Activated T-helper 17 cell treated with anti-CD3 and anti-CD28 coated beads, Interleukin-2, amount 50 U/mL, for 72 hours (primary cell): Measurements from ENCODE around the gene LCE6A. TPM values are rescaled to one million over a fixed set of nuclear protein-coding genes. Genes with fewer than 3 reads are reported as not detected.
A peak's percentile ranks its signal among the peaks of the same experiment; 100 is the strongest.

ENCODE experiments used
- ATAC-seq: fragments of 150-1000 bp; cut with Tn5 transposase; replicated peaks from 2 replicates; pipeline ENCODE4 v1.10.0; 2021; ENCODE audit warnings: mild to moderate bottlenecking, moderate library complexity
- H3K27ac Mint-ChIP-seq: one replicate; pipeline ENCODE4 v1.8.0; 2022; ENCODE audit warnings: mixed read lengths
- H3K27me3 Mint-ChIP-seq: one replicate; pipeline ENCODE4 v1.8.0; 2022; ENCODE audit warnings: mixed read lengths
- H3K36me3 Mint-ChIP-seq: one replicate; pipeline ENCODE4 v1.8.0; 2022; ENCODE audit warnings: low read depth, mild to moderate bottlenecking, mixed read lengths
- H3K4me1 Mint-ChIP-seq: one replicate; pipeline ENCODE4 v1.8.0; 2022; ENCODE audit warnings: mixed read lengths
- H3K4me3 Mint-ChIP-seq: one replicate; pipeline ENCODE4 v1.8.0; 2022; ENCODE audit warnings: mild to moderate bottlenecking, mixed read lengths
- H3K9me3 Mint-ChIP-seq: one replicate; pipeline ENCODE4 v1.8.0; 2022; ENCODE audit warnings: mixed read lengths
- total RNA-seq, 2 donors: library from RNA; stranded (reverse); gene quantifications; one replicate each; pipeline ENCODE4 v1.2.3, GENCODE V29; 2022

Gene LCE6A
- total RNA-seq, 2 donors from 2014 or later: not detected

DNA sequence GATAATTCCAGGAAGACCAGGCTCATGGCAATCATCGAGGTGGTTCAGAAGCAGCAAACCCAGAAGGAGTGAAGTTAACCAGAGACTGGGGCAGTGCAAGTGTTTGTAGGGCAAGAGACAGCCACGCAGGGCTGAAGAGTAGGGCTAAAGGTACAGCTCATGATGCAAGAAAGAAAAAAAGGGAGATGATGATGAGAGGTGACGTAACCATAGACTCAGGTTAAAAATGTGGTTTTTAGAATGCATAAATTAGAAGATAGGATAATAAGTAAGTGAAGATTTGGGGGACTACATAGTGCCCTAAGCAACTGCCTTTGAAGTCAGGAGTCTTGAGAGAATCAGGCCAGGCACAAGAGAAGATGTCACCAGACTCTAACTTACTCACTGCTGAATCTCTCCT lies 17.5 kb downstream of the LCE6A start:
- Mint-ChIP-seq H3K27ac (no peak overlapping the region), H3K4me1 (no peaks in the 10 kb centered on the region), H3K27me3 (peaks cover 14% of the 10 kb centered on the region), H3K36me3 (no peaks in the 10 kb centered on the region), H3K9me3 (no peaks in the 10 kb centered on the region), H3K4me3 (no peak overlapping the region)
- no peak for ATAC-seq

DNA sequence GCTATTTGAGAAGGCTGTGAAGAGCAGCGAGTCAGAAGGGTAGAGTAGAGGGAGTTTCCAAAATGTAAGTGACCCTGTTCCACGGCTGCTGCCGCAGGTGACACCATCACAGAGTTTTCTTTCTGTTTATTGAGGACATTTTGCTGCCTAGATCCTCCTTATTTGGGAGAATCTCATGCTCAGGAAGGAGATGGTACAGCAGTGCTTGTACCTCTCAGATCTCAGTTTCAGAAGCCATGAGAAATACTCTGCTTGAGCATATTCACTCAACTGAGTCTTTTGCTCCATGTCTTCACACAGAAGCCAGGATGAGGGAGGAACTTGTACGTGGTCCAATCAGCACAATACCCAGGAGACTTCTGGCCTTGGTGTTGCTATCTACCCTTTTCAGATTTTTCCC lies 18.7 kb downstream of the LCE6A start:
- Mint-ChIP-seq H3K9me3 (no peaks in the 10 kb centered on the region), H3K4me3 (no peak overlapping the region), H3K4me1 (no peaks in the 10 kb centered on the region), H3K27me3 (peaks cover 14% of the 10 kb centered on the region), H3K36me3 (no peaks in the 10 kb centered on the region), H3K27ac (no peak overlapping the region)
- ATAC-seq: no peak

DNA sequence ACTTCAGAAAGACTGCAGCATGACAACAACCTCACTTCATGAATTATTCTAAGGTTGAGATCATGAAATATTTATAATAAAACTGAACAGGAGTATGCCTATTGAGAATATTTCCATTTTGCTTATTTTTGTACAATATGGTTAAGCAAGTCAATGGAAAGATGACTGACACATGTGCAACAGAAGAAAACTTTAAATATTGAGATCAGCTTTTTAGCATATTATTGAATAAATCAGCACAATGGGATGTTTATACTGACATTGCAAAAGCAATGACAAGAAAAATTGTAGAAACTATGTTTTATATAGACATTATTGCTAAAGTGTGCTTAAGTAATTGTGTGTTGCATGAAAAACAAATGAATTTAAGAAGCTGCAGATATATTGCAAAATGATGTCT lies 21.8 kb downstream of the LCE6A start:
- H3K9me3 Mint-ChIP-seq: no peaks in the 10 kb centered on the region
- H3K27ac Mint-ChIP-seq: no peak overlapping the region
- no peak for ATAC-seq
- no peaks in the 10 kb centered on the region for H3K4me1 Mint-ChIP-seq
- H3K27me3 Mint-ChIP-seq: no peaks in the 10 kb centered on the region
- H3K4me3 Mint-ChIP-seq: no peak overlapping the region
- no peaks in the 10 kb centered on the region for H3K36me3 Mint-ChIP-seq

DNA sequence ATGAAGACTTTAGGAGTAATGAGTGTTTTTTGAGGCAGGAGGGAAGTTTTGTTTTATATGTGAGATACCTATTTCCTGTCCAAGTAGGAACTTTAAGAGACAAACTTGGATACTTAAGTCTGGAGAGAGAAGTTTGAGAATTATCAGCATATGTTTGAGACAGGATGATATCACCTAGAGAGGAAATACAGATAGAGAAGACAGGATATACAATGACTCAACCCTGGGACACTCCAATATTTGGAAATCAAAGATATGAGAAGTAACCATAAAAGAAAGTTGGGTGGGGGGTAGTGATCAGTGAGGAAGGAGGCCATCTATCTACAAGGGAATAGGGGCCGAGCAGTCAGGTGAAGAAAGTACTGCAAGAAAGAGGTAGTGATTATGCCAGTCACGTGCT lies 23.7 kb downstream of the LCE6A start:
- Mint-ChIP-seq H3K4me1 (no peaks in the 10 kb centered on the region), H3K9me3 (no peaks in the 10 kb centered on the region), H3K27me3 (peaks cover 3% of the 10 kb centered on the region), H3K36me3 (no peaks in the 10 kb centered on the region), H3K27ac (no peak overlapping the region), H3K4me3 (no peak overlapping the region)
- ATAC-seq: no peak

DNA sequence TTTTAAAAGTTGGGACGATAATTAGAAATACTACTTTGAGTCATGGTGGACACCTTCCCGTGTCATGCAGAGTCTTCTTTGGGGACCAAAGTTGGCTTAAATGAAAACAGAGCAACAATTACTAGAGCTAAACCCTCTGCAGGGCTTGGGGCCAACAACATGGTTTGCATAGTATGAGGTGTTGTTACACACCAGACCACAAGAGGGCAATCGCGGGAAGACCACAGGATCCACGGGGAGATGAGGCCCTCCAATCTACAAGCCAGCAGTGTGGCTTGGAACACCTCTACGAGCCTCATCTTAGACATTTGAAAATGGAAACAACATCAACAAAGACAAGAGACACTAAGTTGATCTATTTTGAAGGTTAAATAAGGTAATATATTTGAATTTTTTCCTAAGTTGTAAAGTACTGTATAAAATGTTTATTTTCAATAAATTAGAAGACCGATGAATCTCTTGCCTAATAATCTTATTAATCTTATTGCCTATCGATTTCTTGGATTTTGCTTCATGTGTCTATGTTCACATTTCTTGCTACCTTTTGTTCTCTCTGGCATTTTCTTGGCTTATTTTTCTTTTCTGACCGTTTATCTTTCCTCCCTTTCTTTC lies 27.3 kb downstream of the LCE6A start:
- no peak for ATAC-seq
- Mint-ChIP-seq H3K36me3 (no peaks in the 10 kb centered on the region), H3K4me3 (no peak overlapping the region), H3K4me1 (no peaks in the 10 kb centered on the region), H3K27ac (no peak overlapping the region), H3K27me3 (peaks cover 5% of the 10 kb centered on the region), H3K9me3 (no peaks in the 10 kb centered on the region)

DNA sequence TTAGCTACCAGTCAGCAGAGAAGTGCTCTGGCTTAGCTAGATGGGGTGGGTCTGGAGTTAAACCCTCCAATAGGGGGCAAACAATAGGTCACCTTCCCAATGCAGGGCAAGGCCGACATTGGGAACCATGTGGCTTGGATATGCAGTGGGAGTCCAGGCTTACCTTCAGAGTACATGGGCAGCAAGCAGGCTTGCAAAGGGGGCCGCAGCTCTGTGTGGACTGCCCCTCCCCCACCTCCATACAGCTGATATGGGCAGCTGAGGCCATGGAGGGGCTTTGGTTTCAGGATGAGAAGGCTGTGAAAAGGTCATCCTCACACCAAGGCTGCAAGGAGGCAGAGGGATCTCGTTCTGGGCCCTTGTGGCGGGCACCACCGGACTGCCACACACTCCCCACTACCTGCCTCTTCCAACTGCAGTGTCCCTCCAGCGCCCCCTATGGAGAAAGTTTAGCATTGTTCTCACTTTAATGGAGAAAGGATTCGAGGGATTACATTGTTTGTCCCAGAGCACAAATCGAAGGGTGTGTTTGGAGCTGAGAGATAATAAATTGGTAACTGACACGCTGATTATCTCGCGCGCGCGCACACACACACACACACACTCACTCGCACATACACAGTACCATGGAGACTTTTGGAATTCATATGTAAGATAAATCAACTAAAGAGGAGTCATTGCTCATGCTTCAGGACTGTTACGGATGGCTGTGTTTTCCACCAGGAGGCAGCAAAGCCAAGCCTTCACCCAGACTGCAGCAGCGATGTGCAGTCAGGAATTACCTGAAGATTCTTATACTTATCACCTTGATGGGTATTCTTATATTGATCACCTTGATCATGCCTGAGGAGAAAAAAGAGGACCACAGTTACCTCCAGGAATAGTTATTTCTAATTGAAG lies 28.4 kb downstream of the LCE6A start:
- Mint-ChIP-seq H3K4me1 (no peaks in the 10 kb centered on the region), H3K36me3 (no peaks in the 10 kb centered on the region), H3K9me3 (no peaks in the 10 kb centered on the region), H3K27me3 (peaks cover 10% of the 10 kb centered on the region), H3K27ac (no peak overlapping the region), H3K4me3 (no peak overlapping the region)
- ATAC-seq: no peak

DNA sequence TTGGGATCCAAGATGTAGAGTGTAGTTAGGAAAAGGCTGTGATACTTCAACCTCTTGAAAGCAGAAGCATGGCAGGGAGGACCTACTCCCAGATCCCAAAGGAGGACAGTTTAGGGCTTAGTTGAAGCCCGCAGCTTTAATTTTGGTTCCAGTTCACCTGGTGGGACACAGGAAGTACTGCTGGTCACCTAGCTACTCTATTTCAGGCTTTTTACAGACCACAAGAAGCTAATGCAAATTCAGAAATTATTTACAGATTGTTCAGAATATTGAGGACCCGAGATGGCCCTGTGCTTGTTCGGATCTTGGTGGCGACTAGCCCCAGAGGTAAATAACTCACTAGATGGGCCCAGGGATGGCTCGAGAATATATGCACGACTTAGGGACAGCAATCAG lies 29.1 kb downstream of the LCE6A start:
- peaks cover 10% of the 10 kb centered on the region for H3K27me3 Mint-ChIP-seq
- no peak overlapping the region for H3K4me3 Mint-ChIP-seq
- no peak for ATAC-seq
- H3K27ac Mint-ChIP-seq: no peak overlapping the region
- no peaks in the 10 kb centered on the region for H3K36me3 Mint-ChIP-seq
- no peaks in the 10 kb centered on the region for H3K4me1 Mint-ChIP-seq
- H3K9me3 Mint-ChIP-seq: no peaks in the 10 kb centered on the region

DNA sequence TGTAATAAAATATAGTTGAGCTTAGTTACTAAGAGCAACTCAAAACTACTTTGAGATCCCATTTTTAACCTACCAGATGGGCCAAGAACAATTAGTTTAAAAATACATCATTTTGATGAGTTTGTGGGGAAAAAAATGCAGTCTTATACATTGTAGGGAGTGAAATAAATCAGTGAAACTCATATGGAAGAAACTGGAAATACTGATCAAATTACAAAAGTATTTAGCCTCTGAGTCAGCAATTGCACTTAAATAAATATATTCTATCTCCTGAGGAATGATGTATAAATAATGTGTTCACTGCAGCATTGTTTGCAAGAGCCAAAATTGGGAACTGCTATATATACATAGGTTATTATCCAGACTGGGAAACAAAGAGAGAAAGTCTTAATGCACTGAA lies 30.8 kb downstream of the LCE6A start:
- H3K27me3 Mint-ChIP-seq: peaks cover 15% of the 10 kb centered on the region
- no peak overlapping the region for H3K4me3 Mint-ChIP-seq
- no peaks in the 10 kb centered on the region for H3K4me1 Mint-ChIP-seq
- no peaks in the 10 kb centered on the region for H3K36me3 Mint-ChIP-seq
- no peak for ATAC-seq
- H3K27ac Mint-ChIP-seq: no peak overlapping the region
- no peaks in the 10 kb centered on the region for H3K9me3 Mint-ChIP-seq

DNA sequence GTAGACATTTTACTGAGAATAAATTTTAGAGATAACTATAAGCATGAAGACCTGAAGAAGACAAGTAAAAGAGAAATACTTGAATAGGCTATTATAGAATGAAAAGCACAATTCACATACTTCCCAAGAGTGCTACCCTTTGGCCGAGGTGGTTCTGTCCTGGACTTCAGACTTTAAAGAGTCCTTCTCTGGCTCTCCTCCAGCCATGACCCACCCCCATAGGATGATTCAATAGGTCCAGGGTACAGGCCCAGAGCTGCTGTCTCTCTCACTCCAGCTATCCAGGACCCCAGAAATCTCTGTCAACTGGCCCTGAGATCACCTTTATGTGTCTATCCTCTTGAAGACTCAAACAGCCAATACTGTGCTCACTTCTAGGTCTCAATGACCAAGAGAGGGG lies 34.2 kb downstream of the LCE6A start:
- peaks cover 10% of the 10 kb centered on the region for H3K4me1 Mint-ChIP-seq
- H3K27ac Mint-ChIP-seq: no peak overlapping the region
- H3K27me3 Mint-ChIP-seq: peaks cover 9% of the 10 kb centered on the region
- no peak for ATAC-seq
- no peaks in the 10 kb centered on the region for H3K36me3 Mint-ChIP-seq
- no peaks in the 10 kb centered on the region for H3K9me3 Mint-ChIP-seq
- no peak overlapping the region for H3K4me3 Mint-ChIP-seq

DNA sequence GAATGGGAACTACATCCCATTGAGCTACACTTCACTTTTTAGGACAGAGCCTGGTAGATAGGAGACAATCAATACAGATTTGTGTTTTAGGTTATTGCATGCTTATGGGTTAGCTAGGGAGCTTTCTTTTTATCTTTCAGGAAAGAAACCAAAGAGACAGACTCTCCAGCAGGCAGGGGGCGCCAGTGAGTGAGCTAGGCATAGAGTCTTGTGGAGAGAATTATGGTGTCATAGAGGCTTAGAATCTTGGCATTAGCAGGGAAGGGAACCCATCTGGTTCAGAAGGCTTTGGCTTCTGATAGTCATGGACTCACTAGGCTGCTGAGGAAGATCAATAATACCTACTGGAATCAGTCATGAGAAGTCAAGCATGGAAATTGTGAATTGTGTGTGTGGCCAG lies 35.4 kb downstream of the LCE6A start, which contains the start of gene SMCP:
SMCP (plus strand) TSS at position 281 of the 400 bp plus-strand sequence. CDS start 6,101 bp downstream, outside the sequence.
- Mint-ChIP-seq H3K27ac (no peak within 1 kb of the TSS), H3K9me3 (no peaks in the 10 kb centered on the region), H3K4me1 (peaks cover 10% of the 10 kb centered on the region), H3K27me3 (peaks cover 9% of the 10 kb centered on the region), H3K4me3 (no peak within 1 kb of the TSS), H3K36me3 (no peaks in the 10 kb centered on the region)
- ATAC-seq: no peak

DNA sequence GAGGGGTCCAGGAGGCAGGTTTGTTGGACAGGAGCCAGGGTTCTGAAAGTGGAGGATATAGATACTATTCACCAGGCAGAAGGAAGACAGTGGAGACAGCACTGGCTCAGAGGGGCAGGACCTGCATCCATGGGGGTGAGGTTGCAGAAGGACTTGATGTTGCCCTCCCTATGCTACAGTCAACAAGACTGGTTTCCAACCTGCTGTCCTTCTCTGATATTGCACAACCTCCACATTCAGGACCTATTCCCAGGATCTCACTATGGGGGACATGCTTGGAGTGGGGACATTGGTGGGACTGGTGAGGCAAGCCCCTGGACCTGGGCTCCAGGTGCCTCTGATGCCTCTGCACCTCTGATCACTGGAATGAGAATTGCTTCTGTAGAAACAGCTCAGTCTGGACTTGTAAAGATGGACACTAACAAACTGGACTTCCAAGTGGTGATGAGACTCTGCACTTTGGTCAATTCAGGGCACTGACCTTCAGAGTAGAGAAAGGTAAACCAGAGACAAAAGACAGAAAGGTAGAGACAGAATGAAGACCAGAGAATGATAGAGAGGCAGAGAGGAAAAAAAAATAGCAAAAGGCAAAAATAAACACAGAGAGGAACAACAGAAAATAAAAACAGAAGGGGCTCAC lies 37.0 kb downstream of the LCE6A start:
- no peaks in the 10 kb centered on the region for H3K9me3 Mint-ChIP-seq
- H3K36me3 Mint-ChIP-seq: no peaks in the 10 kb centered on the region
- no peak overlapping the region for H3K4me3 Mint-ChIP-seq
- peaks cover 13% of the 10 kb centered on the region for H3K27me3 Mint-ChIP-seq
- peaks cover 10% of the 10 kb centered on the region for H3K4me1 Mint-ChIP-seq
- no peak overlapping the region for H3K27ac Mint-ChIP-seq
- ATAC-seq: no peak

DNA sequence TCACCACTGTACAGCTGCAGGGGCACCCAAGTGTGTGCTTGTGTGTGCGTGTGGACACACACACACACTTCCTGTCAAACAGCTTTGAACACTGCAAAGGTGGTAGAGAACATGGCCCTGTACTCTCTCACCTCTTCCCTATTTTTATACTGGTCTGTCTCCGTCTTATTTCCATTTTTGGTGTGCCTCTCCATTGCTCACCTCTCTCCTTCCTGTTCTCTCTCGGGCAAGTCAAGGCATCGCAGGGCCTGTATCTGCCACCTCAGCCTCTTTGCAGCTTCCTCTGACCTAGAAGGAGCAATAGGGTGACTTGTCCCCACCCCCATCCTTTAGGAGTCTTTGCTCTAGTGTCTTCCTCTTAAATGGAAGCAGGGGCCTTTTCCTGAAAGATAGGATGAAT lies 37.7 kb downstream of the LCE6A start:
- H3K27ac Mint-ChIP-seq: peak overlapping the region; percentile 47
- H3K36me3 Mint-ChIP-seq: no peaks in the 10 kb centered on the region
- no peak for ATAC-seq
- no peaks in the 10 kb centered on the region for H3K9me3 Mint-ChIP-seq
- H3K27me3 Mint-ChIP-seq: peaks cover 13% of the 10 kb centered on the region
- H3K4me1 Mint-ChIP-seq: peaks cover 10% of the 10 kb centered on the region
- no peak overlapping the region for H3K4me3 Mint-ChIP-seq

DNA sequence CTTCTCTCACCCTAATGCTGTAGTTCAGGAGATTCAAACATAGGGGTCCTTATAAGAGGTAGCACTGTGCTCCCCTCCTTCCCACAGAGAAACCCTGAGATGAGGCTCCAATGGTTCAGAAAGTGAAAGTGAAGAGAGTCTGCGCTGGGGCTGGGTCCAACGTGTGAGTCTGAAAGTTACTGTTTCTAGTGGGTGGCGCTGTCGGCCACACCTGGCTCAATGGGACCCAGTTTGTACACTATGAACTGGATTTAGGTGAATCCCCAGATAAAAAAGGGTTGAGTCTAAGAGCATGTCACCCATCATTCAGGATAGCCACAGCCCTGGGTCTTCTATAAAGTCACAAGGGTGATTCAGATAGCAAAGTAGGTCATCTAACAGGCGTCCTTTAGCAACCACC lies 38.3 kb downstream of the LCE6A start:
- H3K9me3 Mint-ChIP-seq: no peaks in the 10 kb centered on the region
- no peaks in the 10 kb centered on the region for H3K36me3 Mint-ChIP-seq
- H3K27me3 Mint-ChIP-seq: peaks cover 8% of the 10 kb centered on the region
- no peak overlapping the region for H3K4me3 Mint-ChIP-seq
- H3K4me1 Mint-ChIP-seq: peaks cover 10% of the 10 kb centered on the region
- no peak overlapping the region for H3K27ac Mint-ChIP-seq
- peak; percentile 45 for ATAC-seq

DNA sequence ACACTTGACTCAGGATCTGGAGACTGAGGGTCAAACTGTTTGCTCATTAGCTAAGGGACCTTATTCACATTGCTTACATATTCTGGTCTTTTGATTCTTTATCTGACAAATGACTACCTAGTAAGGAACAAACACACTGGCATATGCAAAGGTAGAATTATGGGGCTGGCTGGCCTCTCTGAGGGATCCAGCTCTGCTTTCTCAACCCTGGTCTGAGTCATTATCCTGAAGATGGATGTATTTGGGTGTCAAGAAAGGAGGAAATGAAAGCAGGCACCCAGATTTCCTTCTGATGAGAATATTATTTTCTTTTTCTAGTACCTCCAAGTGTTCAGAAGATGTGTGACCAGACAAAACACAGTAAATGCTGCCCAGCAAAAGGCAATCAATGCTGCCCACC lies 41.4 kb downstream of the LCE6A start:
- no peak for ATAC-seq
- H3K27me3 Mint-ChIP-seq: peaks cover 7% of the 10 kb centered on the region
- no peak overlapping the region for H3K4me3 Mint-ChIP-seq
- no peaks in the 10 kb centered on the region for H3K9me3 Mint-ChIP-seq
- no peaks in the 10 kb centered on the region for H3K36me3 Mint-ChIP-seq
- H3K4me1 Mint-ChIP-seq: peaks cover 10% of the 10 kb centered on the region
- H3K27ac Mint-ChIP-seq: no peak overlapping the region

DNA sequence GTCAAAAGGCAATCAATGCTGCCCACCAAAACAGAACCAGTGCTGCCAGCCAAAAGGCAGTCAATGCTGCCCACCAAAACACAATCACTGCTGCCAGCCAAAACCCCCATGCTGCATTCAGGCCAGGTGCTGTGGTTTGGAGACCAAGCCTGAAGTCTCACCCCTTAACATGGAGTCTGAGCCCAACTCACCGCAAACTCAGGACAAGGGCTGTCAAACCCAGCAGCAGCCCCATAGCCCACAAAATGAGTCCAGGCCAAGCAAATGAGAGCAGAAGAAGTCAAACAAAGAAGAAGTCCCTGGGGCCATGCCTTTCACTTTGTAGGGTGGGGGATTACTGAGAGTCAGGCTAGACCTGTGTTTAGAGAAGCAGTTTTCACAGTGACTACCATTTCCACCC lies 41.9 kb downstream of the LCE6A start:
- Mint-ChIP-seq H3K4me3 (no peak overlapping the region), H3K27ac (no peak overlapping the region), H3K36me3 (no peaks in the 10 kb centered on the region), H3K9me3 (no peaks in the 10 kb centered on the region), H3K4me1 (peaks cover 10% of the 10 kb centered on the region), H3K27me3 (peaks cover 8% of the 10 kb centered on the region)
- ATAC-seq: no peak
